Panc1 (cell line): ENCODE measurements around the gene PCGF1.

Source experiments
- POLR2AphosphoS5 ChIP-seq: IDR thresholded peaks from 2 replicates; pipeline ENCODE4 v1.6.1; 2012; ENCODE audit warnings: mild to moderate bottlenecking, low read depth, low read length, moderate library complexity
- SIN3A ChIP-seq: IDR thresholded peaks from 2 replicates; pipeline ENCODE4 v1.6.1; 2012; ENCODE audit warnings: low read depth, mild to moderate bottlenecking, low read length, moderate library complexity, borderline replicate concordance; ENCODE audit not compliant: insufficient read depth
- TF ChIP-seq, protein P1 (sequence below): fragments of 450-650 bp; IDR thresholded peaks from 2 replicates; pipeline ENCODE4 v1.5.1; 2017; ENCODE audit warnings: mild to moderate bottlenecking
- TF ChIP-seq, protein P2 (sequence below), 2 experiments: IDR thresholded peaks; 2 replicates each; pipeline ENCODE4 v1.6.1; 2011 to 2012; ENCODE audit warnings: low read depth in 2 of 2, control low read depth in 1 of 2, low read length in 1 of 2, mild to moderate bottlenecking in 1 of 2, moderate library complexity in 1 of 2; ENCODE audit not compliant: insufficient read depth in 1 of 2

DNA sequence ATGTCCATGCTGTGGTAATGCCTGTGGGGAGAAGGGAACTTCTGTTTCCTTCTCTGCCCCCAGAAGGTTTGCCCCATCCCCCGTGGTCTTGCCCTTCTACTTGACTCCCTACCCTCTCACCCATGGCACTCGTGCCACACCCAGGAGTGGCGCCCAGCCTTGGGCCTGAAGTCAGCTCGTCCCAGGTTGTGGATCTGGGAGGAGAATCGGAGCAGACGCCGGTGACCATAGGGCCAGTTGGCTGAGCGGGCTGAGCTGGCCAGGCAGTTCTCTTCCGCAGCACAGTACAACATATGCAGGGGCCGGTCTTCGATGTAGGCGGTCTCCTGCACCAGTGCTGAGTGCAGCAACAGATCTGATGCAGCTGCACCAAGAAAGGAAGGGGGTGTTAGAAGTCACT lies 26.9 kb upstream of the PCGF1 start:
- TF ChIP-seq, protein P1, sequence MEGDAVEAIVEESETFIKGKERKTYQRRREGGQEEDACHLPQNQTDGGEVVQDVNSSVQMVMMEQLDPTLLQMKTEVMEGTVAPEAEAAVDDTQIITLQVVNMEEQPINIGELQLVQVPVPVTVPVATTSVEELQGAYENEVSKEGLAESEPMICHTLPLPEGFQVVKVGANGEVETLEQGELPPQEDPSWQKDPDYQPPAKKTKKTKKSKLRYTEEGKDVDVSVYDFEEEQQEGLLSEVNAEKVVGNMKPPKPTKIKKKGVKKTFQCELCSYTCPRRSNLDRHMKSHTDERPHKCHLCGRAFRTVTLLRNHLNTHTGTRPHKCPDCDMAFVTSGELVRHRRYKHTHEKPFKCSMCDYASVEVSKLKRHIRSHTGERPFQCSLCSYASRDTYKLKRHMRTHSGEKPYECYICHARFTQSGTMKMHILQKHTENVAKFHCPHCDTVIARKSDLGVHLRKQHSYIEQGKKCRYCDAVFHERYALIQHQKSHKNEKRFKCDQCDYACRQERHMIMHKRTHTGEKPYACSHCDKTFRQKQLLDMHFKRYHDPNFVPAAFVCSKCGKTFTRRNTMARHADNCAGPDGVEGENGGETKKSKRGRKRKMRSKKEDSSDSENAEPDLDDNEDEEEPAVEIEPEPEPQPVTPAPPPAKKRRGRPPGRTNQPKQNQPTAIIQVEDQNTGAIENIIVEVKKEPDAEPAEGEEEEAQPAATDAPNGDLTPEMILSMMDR: no peak
- TF ChIP-seq, protein P2, sequence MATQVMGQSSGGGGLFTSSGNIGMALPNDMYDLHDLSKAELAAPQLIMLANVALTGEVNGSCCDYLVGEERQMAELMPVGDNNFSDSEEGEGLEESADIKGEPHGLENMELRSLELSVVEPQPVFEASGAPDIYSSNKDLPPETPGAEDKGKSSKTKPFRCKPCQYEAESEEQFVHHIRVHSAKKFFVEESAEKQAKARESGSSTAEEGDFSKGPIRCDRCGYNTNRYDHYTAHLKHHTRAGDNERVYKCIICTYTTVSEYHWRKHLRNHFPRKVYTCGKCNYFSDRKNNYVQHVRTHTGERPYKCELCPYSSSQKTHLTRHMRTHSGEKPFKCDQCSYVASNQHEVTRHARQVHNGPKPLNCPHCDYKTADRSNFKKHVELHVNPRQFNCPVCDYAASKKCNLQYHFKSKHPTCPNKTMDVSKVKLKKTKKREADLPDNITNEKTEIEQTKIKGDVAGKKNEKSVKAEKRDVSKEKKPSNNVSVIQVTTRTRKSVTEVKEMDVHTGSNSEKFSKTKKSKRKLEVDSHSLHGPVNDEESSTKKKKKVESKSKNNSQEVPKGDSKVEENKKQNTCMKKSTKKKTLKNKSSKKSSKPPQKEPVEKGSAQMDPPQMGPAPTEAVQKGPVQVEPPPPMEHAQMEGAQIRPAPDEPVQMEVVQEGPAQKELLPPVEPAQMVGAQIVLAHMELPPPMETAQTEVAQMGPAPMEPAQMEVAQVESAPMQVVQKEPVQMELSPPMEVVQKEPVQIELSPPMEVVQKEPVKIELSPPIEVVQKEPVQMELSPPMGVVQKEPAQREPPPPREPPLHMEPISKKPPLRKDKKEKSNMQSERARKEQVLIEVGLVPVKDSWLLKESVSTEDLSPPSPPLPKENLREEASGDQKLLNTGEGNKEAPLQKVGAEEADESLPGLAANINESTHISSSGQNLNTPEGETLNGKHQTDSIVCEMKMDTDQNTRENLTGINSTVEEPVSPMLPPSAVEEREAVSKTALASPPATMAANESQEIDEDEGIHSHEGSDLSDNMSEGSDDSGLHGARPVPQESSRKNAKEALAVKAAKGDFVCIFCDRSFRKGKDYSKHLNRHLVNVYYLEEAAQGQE (IDR thresholded peaks at IDR 0.05; ENCODE audit: insufficient read depth in 1 of 2, low read depth in 2 of 2, low read length in 1 of 2): no peak
- TF ChIP-seq POLR2AphosphoS5: no peak
- no peak for TF ChIP-seq SIN3A
